IMR-90 (cell line): ENCODE measurements around the gene AMOTL2. TPM values are rescaled to one million over a fixed set of nuclear protein-coding genes. Genes with fewer than 3 reads are reported as not detected.

Experiments used
- ATAC-seq: fragments of 200-7000 bp; cut with Tn5 transposase; 2 replicates; pipeline ENCODE4 v1.9.1; 2020; ENCODE audit warnings: low read depth, mild to moderate bottlenecking, moderate library complexity
- BruUV-seq: library from RNA; stranded (reverse); fragments of 400-500 nt; replicated peaks from 2 replicates; lab custom pipeline; 2021; lab: Mats Ljungman, UMichigan
- CTCF ChIA-PET: fragments of 300-600 bp; formaldehyde crosslinking; extraction: SDS; loops from one replicate; lab custom pipeline; 2021; ENCODE audit warnings: antibody characterized with exemption; lab: Yijun Ruan, JAX
- POLR2A ChIA-PET: fragments of 300-600 bp; sonication (Branson Sonifier 250); formaldehyde crosslinking; loops from one replicate; lab custom pipeline; 2022; ENCODE audit warnings: antibody characterized with exemption; ENCODE audit not compliant: unreplicated experiment; lab: Charles Lee
- DNase-seq: peaks from one replicate; pipeline ENCODE4 v3.0.0; 2013
- H2AFZ ChIP-seq: replicated peaks from 2 replicates; pipeline ENCODE3; 2013; ENCODE audit warnings: low read length, mild to moderate bottlenecking; ENCODE audit not compliant: poor library complexity
- H2AK5ac ChIP-seq: 2 replicates; pipeline ENCODE4 v1.6.1; 2013; ENCODE audit warnings: low read depth, low read length, inconsistent platforms
- H2AK9ac ChIP-seq: replicated peaks from 2 replicates; pipeline ENCODE3; 2013; ENCODE audit warnings: mild to moderate bottlenecking, low read depth, low read length, moderate library complexity; ENCODE audit not compliant: poor library complexity
- H2BK120ac ChIP-seq: 2 replicates; pipeline ENCODE4 v1.6.1; 2013; ENCODE audit warnings: low read depth, low read length, inconsistent platforms
- H2BK15ac ChIP-seq: 3 replicates; pipeline ENCODE4 v1.6.1; 2013; ENCODE audit warnings: low read depth, low read length, inconsistent platforms
- H2BK20ac ChIP-seq: 2 replicates; pipeline ENCODE4 v1.6.1; 2013; ENCODE audit warnings: low read depth, mild to moderate bottlenecking, inconsistent platforms, low read length, moderate library complexity
- H2BK5ac ChIP-seq: 2 replicates; pipeline ENCODE4 v1.6.1; 2013; ENCODE audit warnings: mild to moderate bottlenecking, low read depth, low read length, inconsistent platforms; ENCODE audit not compliant: poor library complexity, severe bottlenecking
- H3K14ac ChIP-seq: replicated peaks from 2 replicates; pipeline ENCODE4 v1.6.1; 2013; ENCODE audit warnings: low read depth, low read length, inconsistent platforms
- H3K18ac ChIP-seq: 2 replicates; pipeline ENCODE4 v1.6.1; 2013; ENCODE audit warnings: low read depth, low read length, control low read depth
- H3K23ac ChIP-seq: 2 replicates; pipeline ENCODE4 v1.6.1; 2013; ENCODE audit warnings: low read depth, low read length, inconsistent platforms
- H3K27ac ChIP-seq: 2 replicates; pipeline ENCODE4 v1.5.1; 2013; ENCODE audit warnings: mild to moderate bottlenecking, control low read depth, low read length; ENCODE audit not compliant: insufficient read depth
- H3K27me3 ChIP-seq: 2 replicates; pipeline ENCODE4 v1.6.1; 2013; ENCODE audit warnings: low read length; ENCODE audit not compliant: control insufficient read depth, insufficient read depth
- H3K36me3 ChIP-seq: 2 replicates; pipeline ENCODE4 v1.6.1; 2013; ENCODE audit warnings: low read length, mixed read lengths; ENCODE audit not compliant: control insufficient read depth, insufficient read depth
- H3K4ac ChIP-seq: 2 replicates; pipeline ENCODE4 v1.6.1; 2013; ENCODE audit warnings: low read depth, low read length, inconsistent platforms
- H3K4me1 ChIP-seq: 2 replicates; pipeline ENCODE4 v1.6.1; 2013; ENCODE audit warnings: low read length, mixed read lengths; ENCODE audit not compliant: control insufficient read depth, insufficient read depth
- H3K4me2 ChIP-seq: 2 replicates; pipeline ENCODE4 v1.6.1; 2013; ENCODE audit warnings: low read depth, mild to moderate bottlenecking, control low read depth, low read length, moderate library complexity
- H3K4me3 ChIP-seq: 2 replicates; pipeline ENCODE4 v1.5.1; 2013; ENCODE audit warnings: low read depth, mild to moderate bottlenecking, control low read depth, low read length, moderate library complexity; ENCODE audit not compliant: insufficient read depth
- H3K56ac ChIP-seq: 2 replicates; pipeline ENCODE4 v1.6.1; 2013; ENCODE audit warnings: low read length, inconsistent platforms; ENCODE audit not compliant: insufficient read depth; ENCODE audit errors: extremely low read depth
- H3K79me1 ChIP-seq, 2 experiments: 2 replicates each; pipeline ENCODE4 v1.6.1; 2013; ENCODE audit warnings: low read length in 2 of 2, inconsistent platforms in 1 of 2, low read depth in 1 of 2
- H3K9ac ChIP-seq: 2 replicates; pipeline ENCODE4 v1.6.1; 2013; ENCODE audit warnings: low read depth, low read length, control low read depth
- H3K9me1 ChIP-seq: 2 replicates; pipeline ENCODE4 v1.6.1; 2013; ENCODE audit warnings: low read length, inconsistent platforms; ENCODE audit not compliant: insufficient read depth
- H3K9me3 ChIP-seq: 2 replicates; pipeline ENCODE4 v1.6.1; 2013; ENCODE audit warnings: low read length; ENCODE audit not compliant: control insufficient read depth, insufficient read depth
- H4K20me1 ChIP-seq: 2 replicates; pipeline ENCODE4 v1.6.1; 2013; ENCODE audit warnings: low read length, inconsistent platforms; ENCODE audit not compliant: insufficient read depth
- H4K5ac ChIP-seq: 2 replicates; pipeline ENCODE4 v1.6.1; 2013; ENCODE audit warnings: mild to moderate bottlenecking, low read depth, low read length, control low read depth
- H4K8ac ChIP-seq, 2 experiments: 2 replicates each; pipeline ENCODE4 v1.6.1; 2013; ENCODE audit warnings: low read depth in 2 of 2, low read length in 2 of 2, control low read depth in 1 of 2, inconsistent platforms in 1 of 2
- H4K91ac ChIP-seq: 2 replicates; pipeline ENCODE4 v1.6.1; 2013; ENCODE audit warnings: low read depth, low read length, inconsistent platforms; ENCODE audit not compliant: insufficient read depth
- CEBPB ChIP-seq: IDR thresholded peaks from 2 replicates; pipeline ENCODE4 v1.6.1; 2012; ENCODE audit warnings: low read depth, low read length, improper control_type of control experiment
- ELK1 ChIP-seq: fragments of 150-350 bp; IDR thresholded peaks from 2 replicates; pipeline ENCODE4 v1.6.1; 2016; ENCODE audit warnings: low read depth, mild to moderate bottlenecking, low read length, moderate library complexity, borderline replicate concordance
- FOS ChIP-seq: fragments of 150-350 bp; IDR thresholded peaks from 2 replicates; pipeline ENCODE4 v1.6.1; 2016; ENCODE audit warnings: low read depth, low read length
- MXI1 ChIP-seq: IDR thresholded peaks from 2 replicates; pipeline ENCODE4 v1.6.1; 2012; ENCODE audit warnings: low read depth, mild to moderate bottlenecking, low read length, moderate library complexity, borderline replicate concordance
- RCOR1 ChIP-seq: IDR thresholded peaks from 2 replicates; pipeline ENCODE4 v1.6.1; 2012; ENCODE audit warnings: mild to moderate bottlenecking, low read length, improper control_type of control experiment; ENCODE audit not compliant: insufficient replicate concordance
- WGBS, 2 experiments: methylation state at CpG; one replicate each; pipeline versions ENCODE4 v1.1.5 to v1.1.7; 2013; ENCODE audit warnings: missing lambda C conversion rate in 2 of 2; ENCODE audit not compliant: insufficient read length in 1 of 2; ENCODE audit errors: extremely low coverage in 2 of 2; 5-methylcytosine and 5-hydroxymethylcytosine counted together
- dilution Hi-C: fragments of 300-500 bp; cut with HindIII; formaldehyde crosslinking; loops from one replicate; pipeline ENCODE4 v1.14.3; 2018; ENCODE audit warnings: low sequenced_read_pairs; ENCODE audit not compliant: unreplicated experiment
- in situ Hi-C: fragments of 300-500 bp; cut with MboI; formaldehyde crosslinking; loops from 3 replicates; pipeline ENCODE4 v1.14.3; 2019; ENCODE audit warnings: low sequenced_read_pairs, inconsistent platforms, mixed read lengths
- intact Hi-C: fragments of 100-400 bp; cut with micrococcal nuclease; formaldehyde crosslinking; loops from 2 replicates; pipeline ENCODE4 v1.10.0; 2022
- polyA plus RNA-seq, 3 experiments: library from polyadenylated mRNA; depleted of rRNA; stranded (reverse); fragments of >200 nt; gene quantifications; 2 replicates each; pipeline ENCODE4 v1.2.3, GENCODE V29; 2012; ENCODE audit warnings: low replicate concordance in 1 of 3
- total RNA-seq: library from RNA; depleted of rRNA; stranded (reverse); fragments of >200 nt; gene quantifications from 2 replicates; pipeline ENCODE4 v1.2.3, GENCODE V29; 2012

Gene AMOTL2
- total and polyA plus RNA-seq, 2 of the 4 experiments (the other 2 are of a cell fraction), result 162 to 176 TPM

DNA sequence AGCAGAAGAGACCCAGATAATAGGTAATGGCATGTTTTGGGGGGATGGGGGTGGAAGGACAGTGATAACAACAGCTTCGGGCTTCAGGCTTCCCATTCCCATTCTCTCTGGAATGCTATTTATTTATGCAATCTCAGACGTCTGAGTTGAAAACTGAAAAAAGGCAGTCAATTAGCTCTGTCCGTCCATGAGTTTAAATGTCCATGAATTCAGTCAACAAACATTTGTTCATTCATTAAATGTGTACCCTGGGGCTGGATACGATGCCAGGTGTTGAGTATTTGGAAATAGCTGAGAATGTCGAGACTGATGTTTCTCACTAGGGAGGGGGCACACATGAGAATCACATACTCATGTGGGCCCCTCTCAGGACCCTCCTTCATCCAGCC is 42.4 kb downstream of the AMOTL2 start:
- no peak for TF ChIP-seq CEBPB
- no peak for TF ChIP-seq MXI1
- TF ChIP-seq RCOR1, result no peak
- TF ChIP-seq ELK1, result no peak
- no peak for TF ChIP-seq FOS
- no peaks in the 10 kb centered on the region for H3K36me3 ChIP-seq
- peak overlapping the region; percentile 67 for H3K4me2 ChIP-seq
- dilution Hi-C loops, result no loop called here
- H3K9me3 ChIP-seq, result no peaks in the 10 kb centered on the region
- DNase-seq (no peak), ATAC-seq (no peak)
- H2BK5ac ChIP-seq, result peak overlapping the region; percentile 100
- intact Hi-C loops, result no loop called here
- H2AK5ac ChIP-seq, result peak overlapping the region; percentile 93
- peak overlapping the region; percentile 85; the same call in 2 of the 3 replicates for H2BK15ac ChIP-seq
- peak overlapping the region; percentile 77 for H2AFZ ChIP-seq
- no TSS peak for BruUV-seq
- in situ Hi-C loops, result no loop called here
- H4K5ac ChIP-seq, result peak overlapping the region; percentile 73
- peak overlapping the region; percentile 89 for H3K27ac ChIP-seq
- peak overlapping the region; percentile 51 for H3K9ac ChIP-seq
- peak overlapping the region; percentile 70 to 71 for H4K8ac ChIP-seq
- ChIA-PET CTCF (interaction anchor here (0.6 to 1.7 kb wide), 3 partner anchors 27 to 415 kb away, joined by 5 to 12 read pairs (median 6); no protein-coding TSS in a partner anchor), POLR2A (interaction anchor here (0.6 to 1.7 kb wide), 5 partner anchors 14 to 876 kb away, joined by 3 to 5 read pairs (median 4); no protein-coding TSS in a partner anchor)
- H2BK120ac ChIP-seq, result peak overlapping the region; percentile 81
- peaks cover 4% of the 10 kb centered on the region; the same call in 1 of the 2 replicates for H4K20me1 ChIP-seq
- H3K23ac ChIP-seq, result peak overlapping the region; percentile 52
- H3K4me3 ChIP-seq, result no peak overlapping the region
- peaks cover 59% of the 10 kb centered on the region for H3K4me1 ChIP-seq
- peak overlapping the region; percentile 33 for H2AK9ac ChIP-seq
- H3K56ac ChIP-seq, result peak overlapping the region; percentile 94
- H3K9me1 ChIP-seq, result peaks cover 34% of the 10 kb centered on the region
- no peaks in the 10 kb centered on the region for H3K27me3 ChIP-seq
- H3K79me1 ChIP-seq, result peaks cover 0 to 37% of the 10 kb centered on the region in 2 experiments; a peak in 2 of 4 replicates
- no CpG with 5 or more reads among the region's 5 CpGs for WGBS, 2 experiments
- peak overlapping the region; percentile 94 for H4K91ac ChIP-seq
- peak overlapping the region; percentile 91 for H2BK20ac ChIP-seq
- H3K18ac ChIP-seq, result peak overlapping the region; percentile 58
- H3K14ac ChIP-seq, result peak overlapping the region; percentile 87
- H3K4ac ChIP-seq, result peak overlapping the region; percentile 85
